ENCODE measurements around the gene CES3.
"Not testable (repeated sequence)": the region's sequence is repeated elsewhere in the genome, so short reads cannot be mapped to it uniquely, and the experiment has no call there.

Gene CES3

GRCh38 chr16:66927918-66928649 is 33.0 kb upstream of the CES3 start:
- DNase-seq = peak; percentile 51

- DNase-seq = peak; percentile 60
Observed at GRCh38 chr16:66928702-66929388, 32.2 kb upstream of the CES3 start.

DNA sequence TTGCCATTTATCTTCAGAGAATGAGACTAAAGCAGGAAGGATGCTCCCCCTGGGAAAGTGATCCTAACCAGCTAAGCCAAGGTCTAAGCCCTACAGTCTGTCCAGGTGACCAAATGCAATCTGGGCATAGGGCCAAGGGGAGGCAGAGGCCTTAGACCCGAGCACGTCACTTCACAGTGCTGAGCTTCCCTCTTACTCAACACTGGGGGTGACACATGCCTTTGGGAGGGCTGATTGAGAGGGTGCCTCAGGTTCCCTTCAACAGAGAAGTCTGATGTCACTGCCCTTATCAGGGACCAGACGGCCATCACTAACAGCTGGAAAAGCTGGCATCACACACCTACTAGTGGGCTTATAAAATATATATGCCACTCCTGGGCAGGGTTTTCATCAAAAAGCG is 30.9 kb upstream of the CES3 start:
- DNase-seq = peak; percentile 59

DNA sequence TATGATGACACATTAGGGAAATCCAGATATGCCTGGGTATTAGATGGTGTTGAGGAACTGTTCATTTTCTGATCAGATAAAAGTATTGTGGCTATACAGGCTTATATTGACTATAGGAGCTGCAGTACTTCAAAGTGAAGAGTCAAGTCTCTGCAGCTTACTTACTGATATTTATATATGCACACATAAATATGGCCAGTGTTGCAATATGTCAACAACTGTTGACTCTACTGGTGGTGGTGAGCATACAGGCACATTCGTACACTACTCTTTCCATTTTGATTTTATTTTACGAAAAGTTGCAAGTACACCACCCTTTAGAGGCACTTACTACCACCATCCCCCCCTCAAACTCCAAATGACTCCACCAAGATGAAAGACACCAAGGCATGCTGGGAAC is 29.4 kb upstream of the CES3 start:
- DNase-seq = no peak

GRCh38 chr16:66932076-66932475 is 29.0 kb upstream of the CES3 start:
- no peak for DNase-seq

- no peak for DNase-seq
Observed at GRCh38 chr16:66933776-66934137, 27.3 kb upstream of the CES3 start.

GRCh38 chr16:66934138-66934838 is 26.8 kb upstream of the CES3 start, which contains the start of gene CIAO2B:
CIAO2B (minus strand) TSS chr16:66934402; CDS start chr16:66934364, 38 bp downstream.
- peak; percentile 82 for DNase-seq

GRCh38 chr16:66934839-66935313 is 26.2 kb upstream of the CES3 start:
- not testable (repeated sequence) for DNase-seq

DNA sequence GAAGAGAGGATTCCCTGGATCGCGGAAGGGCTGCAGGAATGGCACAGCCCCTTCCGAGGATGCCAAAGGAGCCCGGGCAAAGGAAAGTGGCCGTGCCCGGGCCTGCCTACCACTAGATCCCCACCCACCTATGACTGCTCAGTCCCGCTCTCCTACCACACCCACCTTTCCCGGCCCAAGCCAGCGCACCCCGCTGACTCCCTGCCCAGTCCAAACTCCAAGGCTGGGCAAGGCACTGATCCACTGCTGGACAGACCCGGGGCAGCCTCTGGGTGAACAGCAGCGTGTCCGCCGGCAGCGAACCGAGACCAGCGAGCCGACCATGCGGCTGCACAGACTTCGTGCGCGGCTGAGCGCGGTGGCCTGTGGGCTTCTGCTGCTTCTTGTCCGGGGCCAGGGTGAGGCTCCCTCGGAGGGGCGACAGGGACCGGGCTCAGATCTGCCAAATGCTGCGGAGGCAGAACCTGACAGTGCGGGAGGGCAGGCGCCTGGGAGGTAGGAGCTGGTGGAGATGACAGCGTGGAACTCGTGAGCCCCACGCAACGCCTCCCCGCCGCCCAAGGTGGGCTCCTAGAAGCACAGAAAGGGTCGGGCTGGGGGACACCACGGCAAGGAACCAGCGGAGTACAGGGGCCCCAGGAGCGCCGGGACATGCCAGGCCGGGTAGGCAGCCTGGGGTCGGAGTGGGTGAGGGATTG is 25.6 kb upstream of the CES3 start, which contains the start of gene CES2:
Gene CES2, plus strand, starts transcription at position 203 of the 698 bp plus-strand sequence. Its CDS starts 120 bp downstream, at position 323.
- DNase-seq = peak; percentile 62

DNA sequence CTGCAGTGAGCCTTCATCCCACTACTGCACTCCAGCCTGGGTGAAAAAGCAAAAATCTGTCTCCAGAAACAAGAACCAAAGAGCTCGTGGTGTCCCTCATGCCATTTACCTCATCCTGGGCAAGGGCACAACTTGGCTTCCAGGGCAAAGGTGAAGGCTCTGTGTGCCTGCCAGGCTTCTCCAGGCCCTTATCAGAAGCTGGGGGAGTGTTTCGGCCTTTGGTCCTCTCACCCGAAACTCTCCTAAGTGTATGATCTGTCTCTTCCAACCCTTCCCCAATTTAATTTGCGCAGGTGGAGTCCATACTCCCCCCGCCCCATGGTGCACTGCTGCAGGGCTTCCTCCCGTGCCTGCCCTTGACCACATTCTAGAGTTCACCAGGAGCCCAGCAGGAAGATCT is 24.6 kb upstream of the CES3 start:
- DNase-seq = no peak

- DNase-seq = no peak
Observed at GRCh38 chr16:66936889-66937554, 24.0 kb upstream of the CES3 start.

GRCh38 chr16:66937725-66938337 is 23.2 kb upstream of the CES3 start:
- DNase-seq = no peak

DNA sequence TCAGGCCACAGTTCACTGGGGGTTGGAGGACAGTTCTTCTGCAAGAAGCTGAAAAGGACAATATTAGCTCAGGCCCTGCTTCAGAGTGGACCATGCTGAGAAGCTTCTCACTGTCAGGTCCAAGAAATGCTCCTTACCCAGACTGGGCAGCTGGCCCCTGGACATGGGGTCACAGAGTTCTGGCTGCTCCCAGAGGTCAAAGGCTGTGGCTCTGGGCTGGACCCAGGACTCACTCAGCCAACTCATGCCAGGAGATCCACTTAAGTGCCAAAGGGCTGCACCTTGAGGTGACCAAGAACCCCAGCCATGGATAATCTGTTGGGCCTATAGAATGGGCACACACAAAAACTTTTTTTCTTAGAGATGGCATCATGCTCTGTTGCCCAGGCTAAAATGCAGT is 21.7 kb upstream of the CES3 start:
- no peak for DNase-seq

GRCh38 chr16:66940236-66940635 is 20.8 kb upstream of the CES3 start:
- DNase-seq = no peak

GRCh38 chr16:66942981-66943380 is 18.1 kb upstream of the CES3 start:
- DNase-seq = no peak

DNA sequence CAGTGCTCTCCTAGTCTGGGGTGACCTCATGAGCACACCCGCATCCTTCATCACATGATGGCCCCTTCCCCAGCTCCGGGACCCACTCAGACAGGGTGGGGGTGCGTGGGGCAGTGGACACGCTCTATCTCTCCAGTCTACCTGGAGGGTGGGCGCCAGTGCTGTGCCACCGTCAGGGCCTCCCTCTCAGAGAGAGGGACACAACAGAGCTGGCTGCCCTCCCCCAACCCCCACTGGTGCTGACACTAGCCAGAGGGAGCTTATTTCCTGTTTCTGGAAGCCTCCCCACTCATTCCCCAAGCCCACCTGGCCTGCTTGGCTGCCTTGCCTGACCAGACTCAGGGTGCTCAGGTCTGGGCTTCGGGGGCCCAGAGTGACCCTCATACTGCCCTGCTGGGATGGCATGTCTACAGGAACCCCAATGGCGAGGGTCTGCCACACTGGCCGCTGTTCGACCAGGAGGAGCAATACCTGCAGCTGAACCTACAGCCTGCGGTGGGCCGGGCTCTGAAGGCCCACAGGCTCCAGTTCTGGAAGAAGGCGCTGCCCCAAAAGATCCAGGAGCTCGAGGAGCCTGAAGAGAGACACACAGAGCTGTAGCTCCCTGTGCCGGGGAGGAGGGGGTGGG is 17.5 kb upstream of the CES3 start:
- DNase-seq = no peak

GRCh38 chr16:66944054-66944441 is 17.0 kb upstream of the CES3 start:
- no peak for DNase-seq

DNA sequence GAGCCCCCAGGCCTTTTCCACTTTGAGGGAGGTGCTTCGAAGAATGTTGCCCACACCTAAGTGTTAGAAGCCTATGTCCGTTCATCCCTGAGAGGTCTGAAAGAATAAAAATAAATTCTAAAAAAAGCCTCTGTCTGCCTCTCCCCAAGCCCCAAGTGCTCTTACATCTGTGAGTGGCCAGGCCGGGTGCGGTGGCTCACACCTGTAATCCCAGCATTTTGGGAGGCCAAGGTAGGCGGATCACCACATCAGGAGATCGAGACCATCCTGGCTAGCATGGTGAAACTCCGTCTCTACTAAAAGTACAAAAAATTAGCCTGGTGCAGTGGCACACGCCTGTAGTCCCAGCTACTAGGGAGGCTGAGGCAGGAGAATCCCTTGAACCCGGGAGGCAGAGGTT is 16.1 kb upstream of the CES3 start:
- DNase-seq = not testable (repeated sequence)

- no peak for DNase-seq
Observed at GRCh38 chr16:66945939-66946338, 15.1 kb upstream of the CES3 start.

DNA sequence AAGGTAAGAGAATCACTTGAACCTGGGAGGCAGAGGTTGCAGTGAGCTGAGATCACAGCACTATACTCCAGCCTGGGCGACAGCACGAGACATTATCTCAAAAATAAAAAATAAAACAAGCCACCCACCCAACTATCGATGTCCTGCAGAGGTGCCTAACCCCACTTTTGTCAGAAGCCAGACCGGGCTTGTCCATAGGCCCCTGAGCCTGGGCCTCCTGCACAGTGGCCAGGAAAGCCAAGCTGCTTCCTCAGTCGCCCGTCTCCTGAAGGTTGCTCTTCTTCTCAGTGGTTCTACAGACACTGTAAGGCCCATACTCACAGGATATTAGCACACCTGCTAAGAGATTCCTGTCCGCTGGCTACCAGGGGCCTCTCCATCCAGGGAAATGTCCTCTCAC is 14.5 kb upstream of the CES3 start:
- no peak for DNase-seq

- DNase-seq = no peak
Observed at GRCh38 chr16:66946974-66947301, 14.1 kb upstream of the CES3 start.
